ENCODE measurements around the gene NAP1L4.

Gene NAP1L4

DNA sequence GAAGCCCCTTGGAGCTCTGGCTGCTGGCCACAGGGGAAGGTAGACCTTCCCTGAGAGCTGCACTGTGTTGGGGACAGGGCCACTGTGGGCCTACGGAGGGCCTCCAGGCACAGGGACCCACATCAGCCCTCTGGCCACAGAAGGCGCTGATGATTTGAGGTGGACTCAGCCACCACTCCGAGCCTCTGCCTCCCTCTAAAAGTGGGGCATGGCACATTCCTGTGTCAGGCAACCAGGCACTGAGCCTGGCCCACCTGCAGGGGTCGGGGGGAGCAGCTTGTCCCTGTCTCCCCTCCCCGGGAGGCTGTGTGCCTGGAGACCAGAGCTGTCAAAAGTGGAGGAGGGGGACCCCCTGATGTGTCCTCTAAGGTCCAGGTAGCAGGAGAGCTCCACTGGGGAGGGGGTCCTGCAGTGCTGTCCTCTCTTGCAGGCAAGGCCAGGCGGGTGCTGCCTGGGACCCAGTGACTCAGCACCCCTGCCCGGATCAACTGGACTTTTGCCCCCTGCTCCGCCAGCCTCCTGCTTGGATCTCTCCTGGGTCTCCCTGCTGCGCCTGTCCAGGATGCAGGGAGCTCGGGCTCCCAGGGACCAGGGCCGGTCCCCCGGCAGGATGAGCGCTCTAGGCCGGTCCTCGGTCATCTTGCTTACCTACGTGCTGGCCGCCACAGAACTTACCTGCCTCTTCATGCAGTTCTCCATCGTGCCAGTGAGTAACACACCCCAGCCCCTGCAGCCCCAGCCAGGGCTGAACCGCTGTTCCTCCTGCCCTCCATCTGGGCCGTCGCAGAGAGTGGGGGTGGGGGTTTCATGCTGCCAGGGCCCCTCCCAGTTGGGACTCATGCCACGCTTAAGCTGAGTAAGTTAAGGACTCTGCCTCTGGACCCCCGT lies 89.1 kb downstream of the NAP1L4 start:
- no peak for DNase-seq

DNA sequence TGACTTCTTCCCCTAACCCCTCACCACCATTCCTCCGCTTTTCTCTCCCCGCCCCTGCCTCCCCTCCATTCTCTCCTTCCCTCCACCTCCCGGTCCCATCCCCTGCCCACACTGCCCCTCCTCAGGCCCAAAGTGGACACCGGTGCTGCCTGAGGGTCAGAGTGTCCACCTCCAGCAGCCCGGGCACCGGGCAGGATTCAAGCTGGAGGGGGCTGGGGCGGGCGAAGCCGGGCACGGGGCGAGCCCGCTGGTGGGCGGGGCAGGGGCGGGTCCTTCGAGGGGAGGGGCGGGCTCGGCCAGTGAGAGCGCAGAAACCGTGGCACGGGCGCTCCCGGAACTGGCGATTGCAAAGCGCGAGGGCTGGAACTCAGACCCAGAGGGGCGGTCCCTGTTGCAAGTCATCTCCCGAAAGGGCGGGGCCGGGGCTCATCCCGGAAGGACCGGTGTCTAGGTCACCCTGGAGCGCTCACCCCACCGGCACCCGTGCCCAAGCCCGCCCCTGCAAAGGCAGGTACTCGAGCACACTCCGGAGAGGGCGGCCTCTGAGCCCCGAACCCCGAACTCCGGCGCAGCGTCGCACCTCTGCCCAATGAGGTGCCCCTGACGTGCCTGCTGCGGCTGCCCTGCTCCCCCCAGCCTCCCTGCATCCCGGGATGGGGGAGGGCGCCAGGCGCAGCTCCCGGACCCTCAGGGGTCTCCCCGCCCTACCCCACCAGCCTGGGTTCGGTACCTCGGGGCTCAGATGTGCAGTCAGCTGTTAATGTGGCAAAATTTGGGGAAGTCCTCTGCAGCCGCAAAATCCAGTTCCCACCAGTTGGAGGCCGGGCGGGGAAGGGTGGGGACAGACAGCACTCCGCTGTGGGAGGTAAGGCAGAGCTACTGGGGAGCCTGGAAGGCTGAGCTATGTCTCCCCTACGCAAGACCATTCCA lies 90.0 kb downstream of the NAP1L4 start:
- DNase-seq = peak; percentile 87

DNA sequence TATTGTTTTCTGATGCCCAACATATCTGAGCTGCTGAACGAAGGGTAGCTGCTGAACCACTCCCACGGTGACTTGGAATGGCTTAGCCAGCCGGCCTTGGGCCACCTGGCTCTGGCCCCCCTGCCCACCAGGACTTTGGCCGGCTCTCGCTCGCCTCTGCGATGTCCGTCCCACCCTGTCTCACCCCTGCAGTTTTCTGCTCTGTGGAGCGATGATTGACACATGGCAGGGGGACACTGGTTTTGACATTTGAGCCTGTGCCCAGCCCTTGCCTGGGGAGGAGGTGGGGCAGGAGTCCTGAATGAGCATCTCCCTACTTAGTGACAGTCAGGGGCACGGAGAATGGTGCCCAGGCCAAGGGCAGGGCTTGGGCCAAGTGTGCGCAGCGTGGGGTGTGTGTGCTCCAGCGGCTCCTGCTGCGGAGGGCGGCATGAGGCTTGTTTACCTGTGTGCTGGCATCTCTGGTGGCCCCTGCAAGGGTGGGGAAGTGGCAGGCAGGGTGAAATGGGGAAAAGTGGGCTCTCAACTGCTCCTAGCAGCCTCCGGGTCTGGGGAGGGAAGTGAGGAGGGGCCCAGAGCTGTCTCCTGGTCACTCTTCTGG lies 90.8 kb downstream of the NAP1L4 start:
- no peak for DNase-seq

DNA sequence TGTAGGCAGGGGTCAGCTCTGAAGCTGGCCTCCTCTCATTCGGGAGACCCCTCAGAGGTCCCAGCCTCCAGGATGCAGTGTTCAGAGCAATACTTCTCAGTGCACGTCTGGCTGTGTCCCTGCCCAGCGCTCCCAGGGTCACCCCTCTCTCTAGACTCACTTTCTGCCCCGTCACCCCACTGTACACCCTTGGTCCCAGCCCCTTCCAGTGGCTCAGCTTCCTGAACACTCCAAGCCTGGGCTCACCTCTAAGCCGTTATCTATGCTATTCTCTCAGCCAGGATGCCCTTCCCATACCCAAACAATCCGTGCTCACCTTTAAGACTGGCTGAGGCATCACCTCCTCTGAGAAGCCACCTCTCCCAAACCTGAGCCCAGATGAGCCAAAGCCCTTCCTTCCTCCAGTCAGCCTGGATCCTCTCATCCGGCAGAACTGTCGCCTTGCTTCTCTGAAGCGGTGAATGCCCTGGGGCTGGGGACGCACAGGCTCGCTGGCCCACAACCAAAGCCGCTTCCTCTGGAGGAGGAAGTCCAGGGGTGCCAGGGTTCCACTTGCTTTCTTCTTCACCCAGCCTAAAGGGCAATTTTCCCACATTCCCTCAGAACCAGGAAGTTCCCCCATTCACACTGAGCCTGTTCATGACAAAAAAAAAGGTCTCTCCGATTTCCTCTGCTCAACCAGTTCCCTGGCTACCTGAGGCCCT lies 92.9 kb downstream of the NAP1L4 start:
- no peak for DNase-seq

DNA sequence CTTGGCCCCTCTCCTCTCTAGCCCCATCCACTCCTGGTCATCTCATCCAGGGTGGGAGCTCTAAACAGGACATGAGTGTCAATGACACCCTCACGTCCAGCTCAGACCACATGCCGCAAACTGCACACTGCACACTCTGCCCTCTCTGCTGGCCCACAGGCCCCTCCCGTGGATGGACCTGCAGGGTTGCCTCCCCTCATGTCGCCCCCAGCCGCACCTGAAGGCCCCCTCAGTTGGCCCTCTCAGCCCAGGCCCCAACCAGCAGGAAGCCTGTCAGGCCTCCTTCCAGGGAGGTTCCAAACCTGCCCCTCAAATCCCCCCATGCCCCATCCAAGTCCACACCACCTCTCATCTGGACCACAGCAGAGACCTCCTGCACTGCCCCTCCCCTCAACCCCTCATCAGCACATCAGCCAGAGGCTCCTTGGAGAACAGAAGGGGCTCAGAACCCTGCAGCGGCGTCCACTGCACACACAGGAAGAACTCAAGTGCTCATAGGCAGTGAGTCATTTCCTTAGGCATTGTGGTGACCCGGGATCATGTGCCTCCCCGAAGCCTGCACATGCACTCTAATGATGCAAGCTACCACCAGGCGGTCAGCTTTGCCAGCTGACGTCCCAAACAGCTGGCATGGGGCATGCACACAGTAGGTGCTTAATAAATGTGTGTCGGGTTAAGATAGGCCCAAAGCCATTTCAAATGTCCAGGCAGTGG lies 93.6 kb downstream of the NAP1L4 start:
- DNase-seq = peak; percentile 3

DNA sequence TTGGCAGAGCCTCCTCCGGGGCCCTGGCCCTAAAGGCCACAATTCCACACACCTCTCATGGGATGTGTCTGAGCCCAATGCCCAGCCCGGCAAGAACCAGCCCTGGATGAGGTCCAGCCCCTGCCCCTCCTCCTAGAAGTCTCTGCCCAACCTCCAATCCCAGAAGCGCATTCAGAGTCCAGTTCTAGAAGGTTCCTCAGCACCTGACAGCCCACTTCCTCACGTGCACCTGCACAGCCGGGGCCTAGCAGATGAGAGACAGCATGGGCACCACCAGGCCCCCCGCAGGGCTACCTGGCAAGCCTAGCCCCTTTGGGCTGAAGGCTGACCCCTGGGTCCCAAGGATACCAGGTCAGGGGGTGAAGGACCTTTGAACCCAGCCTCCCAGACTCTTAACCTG lies 95.1 kb downstream of the NAP1L4 start:
- DNase-seq = no peak

DNA sequence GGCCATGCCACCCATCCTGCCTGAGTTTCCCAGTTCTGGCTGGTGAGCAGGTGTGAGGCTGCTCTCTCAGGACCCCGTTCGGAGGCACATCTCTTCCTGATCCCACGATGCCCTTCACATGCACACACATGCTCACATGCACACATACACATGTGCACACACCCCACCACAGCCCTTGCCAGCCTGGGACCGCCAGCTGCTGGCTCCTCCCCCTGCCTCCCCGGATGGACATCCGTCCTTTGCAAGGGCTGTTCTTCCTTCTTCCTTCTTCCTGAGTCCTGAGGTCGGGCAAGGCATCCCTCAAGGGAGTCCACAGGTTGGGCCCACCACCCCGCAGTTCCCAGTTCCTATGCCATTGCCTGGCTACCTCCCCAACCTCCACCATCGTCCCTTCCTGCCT lies 96.1 kb downstream of the NAP1L4 start:
- DNase-seq = no peak

All from NCI-H2029 treated with DMSO at 0.1 percent for 48 hours (cell line).